Measurements from ENCODE around the gene ARHGEF7. TPM values are rescaled to one million over a fixed set of nuclear protein-coding genes. Genes with fewer than 3 reads are reported as not detected.

The ARHGEF7 gene
- total RNA-seq, 2 experiments from 2014 or later = 39.5 to 51.3 TPM

DNA sequence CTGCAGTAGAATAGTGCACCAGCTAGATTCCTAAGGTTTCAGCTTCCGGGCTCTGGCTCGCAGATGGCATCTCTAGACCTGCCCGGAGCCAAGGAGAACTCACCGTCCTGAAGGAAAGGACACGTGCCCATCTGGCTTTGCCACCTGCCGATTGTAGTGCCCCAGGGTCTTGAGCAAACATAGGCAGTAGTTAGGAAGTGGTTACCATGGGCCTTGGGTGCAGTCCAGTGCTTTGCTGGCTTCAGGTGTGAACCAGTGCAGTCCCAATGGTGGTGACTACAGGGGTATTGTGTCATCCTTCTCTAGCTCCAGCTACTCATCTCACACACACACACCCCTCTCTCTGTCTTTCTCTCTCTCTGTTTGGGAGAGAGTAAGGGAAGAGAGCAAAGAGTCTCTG lies 143.9 kb downstream of the ARHGEF7 start:
- ChIA-PET CTCF (ENCODE audit: unreplicated experiment) (no interaction called here), POLR2A (no interaction called here)
- Histone ChIP-seq H2AFZ (ENCODE audit: low read length) (no peak overlapping the region), H3K4me1 (ENCODE audit: insufficient read depth, low read length, poor library complexity, severe bottlenecking) (no peaks in the 10 kb centered on the region), H4K20me1 (ENCODE audit: insufficient read depth, low read length) (no peaks in the 10 kb centered on the region), H3K36me3 (ENCODE audit: insufficient read depth, low read length) (peaks cover 69% of the 10 kb centered on the region), H3K4me2 (ENCODE audit: low read length) (no peak overlapping the region), H3K4me3 (ENCODE audit: low read depth, low read length, poor library complexity, severe bottlenecking) (no peak overlapping the region), H3K9me3 (ENCODE audit: low read length) (no peaks in the 10 kb centered on the region), H3K27ac (ENCODE audit: low read depth, low read length, poor library complexity, severe bottlenecking) (no peak overlapping the region), H3K79me2 (ENCODE audit: insufficient read depth, low read depth, low read length) (no peaks in the 10 kb centered on the region), H3K9me2 (ENCODE audit: insufficient read depth, low read length) (no peaks in the 10 kb centered on the region)
- TF ChIP-seq, protein P1, sequence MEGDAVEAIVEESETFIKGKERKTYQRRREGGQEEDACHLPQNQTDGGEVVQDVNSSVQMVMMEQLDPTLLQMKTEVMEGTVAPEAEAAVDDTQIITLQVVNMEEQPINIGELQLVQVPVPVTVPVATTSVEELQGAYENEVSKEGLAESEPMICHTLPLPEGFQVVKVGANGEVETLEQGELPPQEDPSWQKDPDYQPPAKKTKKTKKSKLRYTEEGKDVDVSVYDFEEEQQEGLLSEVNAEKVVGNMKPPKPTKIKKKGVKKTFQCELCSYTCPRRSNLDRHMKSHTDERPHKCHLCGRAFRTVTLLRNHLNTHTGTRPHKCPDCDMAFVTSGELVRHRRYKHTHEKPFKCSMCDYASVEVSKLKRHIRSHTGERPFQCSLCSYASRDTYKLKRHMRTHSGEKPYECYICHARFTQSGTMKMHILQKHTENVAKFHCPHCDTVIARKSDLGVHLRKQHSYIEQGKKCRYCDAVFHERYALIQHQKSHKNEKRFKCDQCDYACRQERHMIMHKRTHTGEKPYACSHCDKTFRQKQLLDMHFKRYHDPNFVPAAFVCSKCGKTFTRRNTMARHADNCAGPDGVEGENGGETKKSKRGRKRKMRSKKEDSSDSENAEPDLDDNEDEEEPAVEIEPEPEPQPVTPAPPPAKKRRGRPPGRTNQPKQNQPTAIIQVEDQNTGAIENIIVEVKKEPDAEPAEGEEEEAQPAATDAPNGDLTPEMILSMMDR (conservative IDR thresholded peaks at IDR 0.05; ENCODE audit: low read length) = no peak
- TF ChIP-seq EZH2phosphoT487 (IDR thresholded peaks at IDR 0.05; ENCODE audit: borderline replicate concordance, low read depth, low read length) = no peak
- no TSS peak for BruUV-seq (replicated peaks)
- intact Hi-C loops (cut with micrococcal nuclease; ENCODE audit: unreplicated experiment) = no loop called here
- DNase-seq (ENCODE audit: low spot score) = no peak

- Histone ChIP-seq H3K27ac (ENCODE audit: low read depth, low read length, poor library complexity, severe bottlenecking) (no peak overlapping the region), H4K20me1 (ENCODE audit: insufficient read depth, low read length) (no peaks in the 10 kb centered on the region), H3K4me1 (ENCODE audit: insufficient read depth, low read length, poor library complexity, severe bottlenecking) (no peaks in the 10 kb centered on the region), H2AFZ (ENCODE audit: low read length) (no peak overlapping the region), H3K36me3 (ENCODE audit: insufficient read depth, low read length) (peaks cover 63% of the 10 kb centered on the region), H3K79me2 (ENCODE audit: insufficient read depth, low read depth, low read length) (no peaks in the 10 kb centered on the region), H3K4me2 (ENCODE audit: low read length) (no peak overlapping the region), H3K9me3 (ENCODE audit: low read length) (no peaks in the 10 kb centered on the region), H3K9me2 (ENCODE audit: insufficient read depth, low read length) (no peaks in the 10 kb centered on the region), H3K4me3 (ENCODE audit: low read depth, low read length, poor library complexity, severe bottlenecking) (no peak overlapping the region)
- DNase-seq (ENCODE audit: low spot score) = no peak
- CTCF ChIA-PET (ENCODE audit: unreplicated experiment) = no interaction called here
- no TSS peak for BruUV-seq (replicated peaks)
- intact Hi-C loops (cut with micrococcal nuclease; ENCODE audit: unreplicated experiment) = no loop called here
- POLR2A ChIA-PET = interaction anchor here (0.8 kb wide), 1 partner anchor 170 kb away, joined by 3 read pairs; no protein-coding TSS in a partner anchor
- TF ChIP-seq, protein P1 (conservative IDR thresholded peaks at IDR 0.05; ENCODE audit: low read length) = no peak
- TF ChIP-seq EZH2phosphoT487 (IDR thresholded peaks at IDR 0.05; ENCODE audit: borderline replicate concordance, low read depth, low read length) = no peak
Observed at GRCh38 chr13:111261326-111261725, 146.2 kb downstream of the ARHGEF7 start.

GRCh38 chr13:111262281-111262680 lies 147.2 kb downstream of the ARHGEF7 start:
- no TSS peak for BruUV-seq (replicated peaks)
- Histone ChIP-seq H3K27ac (ENCODE audit: low read depth, low read length, poor library complexity, severe bottlenecking) (no peak overlapping the region), H2AFZ (ENCODE audit: low read length) (no peak overlapping the region), H4K20me1 (ENCODE audit: insufficient read depth, low read length) (no peaks in the 10 kb centered on the region), H3K9me3 (ENCODE audit: low read length) (no peaks in the 10 kb centered on the region), H3K9me2 (ENCODE audit: insufficient read depth, low read length) (no peaks in the 10 kb centered on the region), H3K36me3 (ENCODE audit: insufficient read depth, low read length) (peaks cover 58% of the 10 kb centered on the region), H3K79me2 (ENCODE audit: insufficient read depth, low read depth, low read length) (no peaks in the 10 kb centered on the region), H3K4me2 (ENCODE audit: low read length) (no peak overlapping the region), H3K4me3 (ENCODE audit: low read depth, low read length, poor library complexity, severe bottlenecking) (no peak overlapping the region), H3K4me1 (ENCODE audit: insufficient read depth, low read length, poor library complexity, severe bottlenecking) (no peaks in the 10 kb centered on the region)
- intact Hi-C loops (cut with micrococcal nuclease; ENCODE audit: unreplicated experiment) = no loop called here
- DNase-seq (ENCODE audit: low spot score) = no peak
- TF ChIP-seq, protein P1 (conservative IDR thresholded peaks at IDR 0.05; ENCODE audit: low read length) = no peak
- TF ChIP-seq EZH2phosphoT487 (IDR thresholded peaks at IDR 0.05; ENCODE audit: borderline replicate concordance, low read depth, low read length) = no peak
- CTCF ChIA-PET (ENCODE audit: unreplicated experiment) = no interaction called here
- POLR2A ChIA-PET = no interaction called here
